ENCODE results near the gene PLEKHH2.
A peak's percentile ranks its signal among the peaks of the same experiment; 100 is the strongest.
"Not testable (repeated sequence)": the region's sequence is repeated elsewhere in the genome, so short reads cannot be mapped to it uniquely, and the experiment has no call there.

PLEKHH2 gene

GRCh38 chr2:43631618-43632317 lies 5.3 kb upstream of the PLEKHH2 start:
- H3K4me3 ChIP-seq (ENCODE audit: low read depth in 1 of 2, low read length in 1 of 2): no peak overlapping the region
- no peak for TF ChIP-seq CTCF (IDR thresholded peaks at IDR 0.05)
- peaks cover 2 to 3% of the 10 kb centered on the region in 2 experiments for H3K4me1 ChIP-seq (ENCODE audit: control insufficient read depth in 1 of 2, insufficient read depth in 1 of 2, low read depth in 1 of 2, low read length in 1 of 2)
- no peaks in the 10 kb centered on the region for H3K9me3 ChIP-seq
- peaks cover 96% of the 10 kb centered on the region for H3K27me3 ChIP-seq
- H3K36me3 ChIP-seq: no peaks in the 10 kb centered on the region
- H3K27ac ChIP-seq: no peak overlapping the region

- no peak overlapping the region for H3K4me3 ChIP-seq (ENCODE audit: low read depth in 1 of 2, low read length in 1 of 2)
- H3K27ac ChIP-seq: no peak overlapping the region
Observed at GRCh38 chr2:43634604-43635306, 2.3 kb upstream of the PLEKHH2 start.

GRCh38 chr2:43636153-43636552 lies 907 bp upstream of the PLEKHH2 start:
- H3K9me3 ChIP-seq; H3K27ac ChIP-seq; H3K4me3 ChIP-seq (ENCODE audit: low read depth in 1 of 2, low read length in 1 of 2); H3K36me3 ChIP-seq: not testable (repeated sequence)
- peaks cover 12 to 15% of the 10 kb centered on the region in 2 experiments for H3K4me1 ChIP-seq (ENCODE audit: control insufficient read depth in 1 of 2, insufficient read depth in 1 of 2, low read depth in 1 of 2, low read length in 1 of 2)
- peaks cover 83% of the 10 kb centered on the region for H3K27me3 ChIP-seq

More at GRCh38 chr2:43634604-43635306, 2.3 kb upstream of the PLEKHH2 start:
- Histone ChIP-seq H3K4me1 (ENCODE audit: control insufficient read depth in 1 of 2, insufficient read depth in 1 of 2, low read depth in 1 of 2, low read length in 1 of 2) (peaks cover 12 to 15% of the 10 kb centered on the region in 2 experiments), H3K27me3 (peaks cover 95% of the 10 kb centered on the region), H3K9me3 (no peaks in the 10 kb centered on the region), H3K36me3 (no peaks in the 10 kb centered on the region)
- no peak for TF ChIP-seq CTCF (IDR thresholded peaks at IDR 0.05)

- TF ChIP-seq CTCF (IDR thresholded peaks at IDR 0.05): no peak
- Histone ChIP-seq H3K27ac (no peak overlapping the region), H3K36me3 (no peaks in the 10 kb centered on the region), H3K4me1 (ENCODE audit: control insufficient read depth in 1 of 2, insufficient read depth in 1 of 2, low read depth in 1 of 2, low read length in 1 of 2) (peaks cover 12 to 15% of the 10 kb centered on the region in 2 experiments), H3K9me3 (no peaks in the 10 kb centered on the region), H3K4me3 (ENCODE audit: low read depth in 1 of 2, low read length in 1 of 2) (peak overlapping the region; percentile 39 to 54), H3K27me3 (peaks cover 78% of the 10 kb centered on the region)
Observed at GRCh38 chr2:43636621-43637020, 439 bp upstream of the PLEKHH2 start.

- Histone ChIP-seq H3K4me3 (ENCODE audit: low read depth in 1 of 2, low read length in 1 of 2) (no peak overlapping the region), H3K9me3 (no peaks in the 10 kb centered on the region), H3K36me3 (no peaks in the 10 kb centered on the region), H3K27me3 (peaks cover 47% of the 10 kb centered on the region), H3K27ac (no peak overlapping the region), H3K4me1 (ENCODE audit: control insufficient read depth in 1 of 2, insufficient read depth in 1 of 2, low read depth in 1 of 2, low read length in 1 of 2) (peaks cover 5 to 6% of the 10 kb centered on the region in 2 experiments)
- TF ChIP-seq CTCF (IDR thresholded peaks at IDR 0.05): no peak
Observed at GRCh38 chr2:43642363-43642762, 5.3 kb downstream of the PLEKHH2 start.

GRCh38 chr2:43643680-43644079 lies 6.6 kb downstream of the PLEKHH2 start:
- no peak for TF ChIP-seq CTCF (IDR thresholded peaks at IDR 0.05)
- no peak overlapping the region for H3K27ac ChIP-seq
- no peaks in the 10 kb centered on the region for H3K4me1 ChIP-seq (ENCODE audit: control insufficient read depth in 1 of 2, insufficient read depth in 1 of 2, low read depth in 1 of 2, low read length in 1 of 2)
- H3K27me3 ChIP-seq: peaks cover 34% of the 10 kb centered on the region
- H3K9me3 ChIP-seq: no peaks in the 10 kb centered on the region
- no peaks in the 10 kb centered on the region for H3K36me3 ChIP-seq
- no peak overlapping the region for H3K4me3 ChIP-seq (ENCODE audit: low read depth in 1 of 2, low read length in 1 of 2)
